ENCODE measurements around the gene UXS1. TPM values are rescaled to one million over a fixed set of nuclear protein-coding genes. Genes with fewer than 3 reads are reported as not detected.

The UXS1 gene
- total RNA-seq, 4 donors from 2014 or later, result 23.5 to 40.4 (median 33.1) TPM

DNA sequence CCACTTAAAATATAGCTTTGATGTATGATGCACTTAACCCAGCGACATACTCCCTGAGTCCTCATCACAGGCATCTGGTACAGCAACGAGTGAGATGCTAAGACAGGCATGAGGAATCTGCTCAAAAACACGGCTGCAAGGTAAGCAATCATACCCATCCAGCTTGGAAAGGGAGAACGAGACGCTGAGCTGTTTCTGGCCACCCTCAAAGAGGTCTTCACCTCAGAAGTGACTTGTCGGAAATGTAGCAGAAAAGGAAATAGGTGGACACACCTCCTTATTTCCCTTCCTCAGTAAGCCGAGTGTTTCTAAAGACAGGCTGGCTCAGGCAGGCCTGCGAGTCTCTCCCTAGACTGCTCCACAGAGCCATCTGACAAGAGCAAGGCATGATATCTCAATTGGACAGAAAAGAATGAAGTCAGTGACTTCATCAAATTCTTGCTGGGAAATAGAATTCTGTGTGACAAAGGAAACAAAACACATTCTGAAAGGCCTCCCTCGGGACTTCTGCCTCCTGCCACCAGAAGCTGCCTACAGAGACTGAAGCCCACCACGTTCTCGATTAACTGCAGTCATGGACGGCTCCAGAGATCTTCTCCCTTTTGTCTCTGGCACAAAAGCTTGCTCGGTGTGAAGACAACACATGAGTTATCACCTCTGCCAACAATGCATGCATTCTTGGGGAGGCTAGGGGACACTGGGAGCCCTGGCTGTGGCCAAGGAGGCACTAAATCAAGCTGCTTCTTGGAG lies 84.3 kb downstream of the UXS1 start:
- peaks cover 0 to 33% (median 6%) of the 10 kb centered on the region in 3 donors for H3K4me1 ChIP-seq
- peaks cover 0 to 77% (median 7%) of the 10 kb centered on the region in 3 donors for H3K36me3 ChIP-seq
- no peak overlapping the region for H3K27ac ChIP-seq
- H3K4me3 ChIP-seq, result no peak overlapping the region
- intact Hi-C loops (cut with DNase I), result loop anchor here (10.0 kb wide), 2 partner anchors 435 to 475 kb away; no protein-coding TSS in a partner anchor
- 75 to 87% methylated on average over 10 to 13 of the region's 13 CpGs for WGBS, 2 donors
- no peaks in the 10 kb centered on the region for H3K9me3 ChIP-seq
- DNase-seq, result no peak
- H3K27me3 ChIP-seq, result no peaks in the 10 kb centered on the region
- no peak for TF ChIP-seq POLR2A (IDR thresholded peaks at IDR 0.05)
- no peak for TF ChIP-seq CTCF (IDR thresholded peaks at IDR 0.05)

DNA sequence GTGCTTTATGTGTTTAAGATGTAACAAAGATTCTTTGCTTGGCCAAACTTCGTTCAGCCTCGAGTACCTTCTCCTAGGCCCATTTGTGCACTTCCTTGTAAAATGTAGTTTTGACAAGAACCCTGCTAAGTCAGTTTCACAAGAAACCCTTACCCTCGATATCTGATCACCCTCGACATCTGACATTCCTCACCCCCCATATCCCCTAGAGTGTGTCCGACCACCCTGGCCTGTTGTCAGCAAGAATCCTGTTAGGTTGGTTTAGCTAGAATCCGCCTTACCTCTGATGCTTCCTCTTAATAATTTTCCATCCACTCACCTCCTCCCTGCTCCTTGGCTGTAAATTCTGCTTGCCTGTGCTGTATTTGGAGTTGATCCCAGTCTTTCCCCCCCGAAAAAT lies 85.3 kb downstream of the UXS1 start:
- H3K4me1 ChIP-seq, result peaks cover 0 to 23% (median 6%) of the 10 kb centered on the region in 3 donors
- no peak overlapping the region for H3K4me3 ChIP-seq
- intact Hi-C loops (cut with DNase I), result loop anchor here (10.0 kb wide), 2 partner anchors 436 to 476 kb away; no protein-coding TSS in a partner anchor
- DNase-seq, result no peak
- H3K27ac ChIP-seq, result no peak overlapping the region
- peaks cover 0 to 76% (median 7%) of the 10 kb centered on the region in 3 donors for H3K36me3 ChIP-seq
- 75 to 77% methylated on average over 7 of the region's 7 CpGs for WGBS, 2 donors
- no peak for TF ChIP-seq CTCF (IDR thresholded peaks at IDR 0.05)
- no peak for TF ChIP-seq POLR2A (IDR thresholded peaks at IDR 0.05)
- H3K9me3 ChIP-seq, result no peaks in the 10 kb centered on the region
- no peaks in the 10 kb centered on the region for H3K27me3 ChIP-seq

GRCh38 chr2:106108351-106108750 lies 85.8 kb downstream of the UXS1 start:
- WGBS, 2 donors, result 31 to 64% methylated on average over 2 to 6 of the region's 6 CpGs
- no peak overlapping the region for H3K27ac ChIP-seq

GRCh38 chr2:106107509-106108131 lies 86.5 kb downstream of the UXS1 start:
- peaks cover 0 to 82% (median 7%) of the 10 kb centered on the region in 3 donors for H3K36me3 ChIP-seq
- peaks cover 0 to 13% (median 6%) of the 10 kb centered on the region in 3 donors for H3K4me1 ChIP-seq
- TF ChIP-seq CTCF (IDR thresholded peaks at IDR 0.05) (peak in 2 of 6 experiments; percentile 7 to 32), POLR2A (IDR thresholded peaks at IDR 0.05) (no peak)
- no peak overlapping the region for H3K27ac ChIP-seq
- WGBS, 2 donors, result 64 to 69% methylated on average over 3 to 5 of the region's 14 CpGs
- DNase-seq, result no peak
- H3K4me3 ChIP-seq, result no peak overlapping the region
- H3K27me3 ChIP-seq, result no peaks in the 10 kb centered on the region
- H3K9me3 ChIP-seq, result no peaks in the 10 kb centered on the region
- intact Hi-C loops (cut with DNase I), result loop anchor here (10.0 kb wide), 2 partner anchors 437 to 477 kb away; no protein-coding TSS in a partner anchor

More at GRCh38 chr2:106108351-106108750, 85.8 kb downstream of the UXS1 start:
- no peak overlapping the region for H3K4me3 ChIP-seq
- no peaks in the 10 kb centered on the region for H3K9me3 ChIP-seq
- no peak for DNase-seq
- TF ChIP-seq POLR2A (IDR thresholded peaks at IDR 0.05) (no peak), CTCF (IDR thresholded peaks at IDR 0.05) (peak in 2 of 6 experiments; percentile 26 to 37)
- no peaks in the 10 kb centered on the region for H3K27me3 ChIP-seq
- intact Hi-C loops (cut with DNase I), result loop anchor here (10.0 kb wide), 2 partner anchors 436 to 476 kb away; no protein-coding TSS in a partner anchor
- peaks cover 0 to 18% (median 6%) of the 10 kb centered on the region in 3 donors for H3K4me1 ChIP-seq
- H3K36me3 ChIP-seq, result peaks cover 0 to 78% (median 7%) of the 10 kb centered on the region in 3 donors
